ENCODE results near the gene GRM7.

GRM7 gene

GRCh38 chr3:7781395-7781794 is 920.5 kb downstream of the GRM7 start:
- no peak for DNase-seq

GRCh38 chr3:7787871-7788828 is 927.2 kb downstream of the GRM7 start:
- DNase-seq = no peak

- DNase-seq = no peak
These were observed 928.0 kb downstream of the GRM7 start for GRCh38 chr3:7788881-7789280.

- DNase-seq = no peak
These were observed 928.4 kb downstream of the GRM7 start for GRCh38 chr3:7789324-7789723.

DNA sequence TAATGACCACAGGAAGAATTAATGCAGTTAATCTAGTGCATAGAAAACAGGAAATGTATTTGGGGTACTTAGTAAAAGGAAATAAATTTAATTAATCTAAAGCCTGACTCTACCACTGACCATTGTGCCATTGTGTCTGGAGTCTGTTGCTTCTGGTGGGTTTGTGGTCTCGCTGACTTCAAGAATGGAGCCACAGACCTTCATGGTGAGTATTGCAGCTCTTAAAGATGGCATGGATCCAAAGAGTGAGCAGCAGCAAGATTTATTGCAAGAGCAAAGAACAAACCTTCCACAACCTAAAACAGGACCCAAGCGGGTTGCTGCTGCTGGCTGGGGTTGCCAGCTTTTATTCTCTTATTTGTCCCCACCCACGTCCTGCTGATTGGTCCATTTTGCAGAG is 929.2 kb downstream of the GRM7 start:
- DNase-seq = no peak

Measured in amygdala (tissue), 56 donors.